ENCODE results near the gene KCNG2. TPM values are rescaled to one million over a fixed set of nuclear protein-coding genes. Genes with fewer than 3 reads are reported as not detected.

The KCNG2 gene
- total and polyA plus RNA-seq, 2 of the 8 experiments (the other 6 are each of a cell fraction or from before 2014, with no cell fraction given): 0.19 to 0.74 TPM

DNA sequence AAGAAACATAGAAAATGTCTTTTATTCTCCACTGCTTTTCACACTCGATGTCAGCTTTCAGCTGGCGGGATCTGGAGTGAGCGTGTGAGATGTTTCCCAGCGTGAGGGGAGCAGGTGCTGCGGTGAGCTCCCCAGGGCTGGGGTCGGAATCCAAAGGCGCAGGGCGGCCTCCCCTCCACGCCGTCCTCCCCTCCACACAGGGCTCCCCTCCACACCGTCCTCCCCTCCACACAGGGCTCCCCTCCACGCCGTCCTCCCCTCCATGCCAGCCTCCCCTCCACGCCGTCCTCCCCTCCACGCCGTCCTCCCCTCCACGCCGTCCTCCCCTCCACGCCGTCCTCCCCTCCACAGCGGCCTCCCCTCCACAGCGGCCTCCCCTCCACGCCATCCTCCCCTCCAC is 26.9 kb upstream of the KCNG2 start (continued):
- no peak for TF ChIP-seq TAF7 (optimal IDR thresholded peaks at IDR 0.05; ENCODE audit: borderline replicate concordance, low read depth, low read length)
- TF ChIP-seq, protein P1, sequence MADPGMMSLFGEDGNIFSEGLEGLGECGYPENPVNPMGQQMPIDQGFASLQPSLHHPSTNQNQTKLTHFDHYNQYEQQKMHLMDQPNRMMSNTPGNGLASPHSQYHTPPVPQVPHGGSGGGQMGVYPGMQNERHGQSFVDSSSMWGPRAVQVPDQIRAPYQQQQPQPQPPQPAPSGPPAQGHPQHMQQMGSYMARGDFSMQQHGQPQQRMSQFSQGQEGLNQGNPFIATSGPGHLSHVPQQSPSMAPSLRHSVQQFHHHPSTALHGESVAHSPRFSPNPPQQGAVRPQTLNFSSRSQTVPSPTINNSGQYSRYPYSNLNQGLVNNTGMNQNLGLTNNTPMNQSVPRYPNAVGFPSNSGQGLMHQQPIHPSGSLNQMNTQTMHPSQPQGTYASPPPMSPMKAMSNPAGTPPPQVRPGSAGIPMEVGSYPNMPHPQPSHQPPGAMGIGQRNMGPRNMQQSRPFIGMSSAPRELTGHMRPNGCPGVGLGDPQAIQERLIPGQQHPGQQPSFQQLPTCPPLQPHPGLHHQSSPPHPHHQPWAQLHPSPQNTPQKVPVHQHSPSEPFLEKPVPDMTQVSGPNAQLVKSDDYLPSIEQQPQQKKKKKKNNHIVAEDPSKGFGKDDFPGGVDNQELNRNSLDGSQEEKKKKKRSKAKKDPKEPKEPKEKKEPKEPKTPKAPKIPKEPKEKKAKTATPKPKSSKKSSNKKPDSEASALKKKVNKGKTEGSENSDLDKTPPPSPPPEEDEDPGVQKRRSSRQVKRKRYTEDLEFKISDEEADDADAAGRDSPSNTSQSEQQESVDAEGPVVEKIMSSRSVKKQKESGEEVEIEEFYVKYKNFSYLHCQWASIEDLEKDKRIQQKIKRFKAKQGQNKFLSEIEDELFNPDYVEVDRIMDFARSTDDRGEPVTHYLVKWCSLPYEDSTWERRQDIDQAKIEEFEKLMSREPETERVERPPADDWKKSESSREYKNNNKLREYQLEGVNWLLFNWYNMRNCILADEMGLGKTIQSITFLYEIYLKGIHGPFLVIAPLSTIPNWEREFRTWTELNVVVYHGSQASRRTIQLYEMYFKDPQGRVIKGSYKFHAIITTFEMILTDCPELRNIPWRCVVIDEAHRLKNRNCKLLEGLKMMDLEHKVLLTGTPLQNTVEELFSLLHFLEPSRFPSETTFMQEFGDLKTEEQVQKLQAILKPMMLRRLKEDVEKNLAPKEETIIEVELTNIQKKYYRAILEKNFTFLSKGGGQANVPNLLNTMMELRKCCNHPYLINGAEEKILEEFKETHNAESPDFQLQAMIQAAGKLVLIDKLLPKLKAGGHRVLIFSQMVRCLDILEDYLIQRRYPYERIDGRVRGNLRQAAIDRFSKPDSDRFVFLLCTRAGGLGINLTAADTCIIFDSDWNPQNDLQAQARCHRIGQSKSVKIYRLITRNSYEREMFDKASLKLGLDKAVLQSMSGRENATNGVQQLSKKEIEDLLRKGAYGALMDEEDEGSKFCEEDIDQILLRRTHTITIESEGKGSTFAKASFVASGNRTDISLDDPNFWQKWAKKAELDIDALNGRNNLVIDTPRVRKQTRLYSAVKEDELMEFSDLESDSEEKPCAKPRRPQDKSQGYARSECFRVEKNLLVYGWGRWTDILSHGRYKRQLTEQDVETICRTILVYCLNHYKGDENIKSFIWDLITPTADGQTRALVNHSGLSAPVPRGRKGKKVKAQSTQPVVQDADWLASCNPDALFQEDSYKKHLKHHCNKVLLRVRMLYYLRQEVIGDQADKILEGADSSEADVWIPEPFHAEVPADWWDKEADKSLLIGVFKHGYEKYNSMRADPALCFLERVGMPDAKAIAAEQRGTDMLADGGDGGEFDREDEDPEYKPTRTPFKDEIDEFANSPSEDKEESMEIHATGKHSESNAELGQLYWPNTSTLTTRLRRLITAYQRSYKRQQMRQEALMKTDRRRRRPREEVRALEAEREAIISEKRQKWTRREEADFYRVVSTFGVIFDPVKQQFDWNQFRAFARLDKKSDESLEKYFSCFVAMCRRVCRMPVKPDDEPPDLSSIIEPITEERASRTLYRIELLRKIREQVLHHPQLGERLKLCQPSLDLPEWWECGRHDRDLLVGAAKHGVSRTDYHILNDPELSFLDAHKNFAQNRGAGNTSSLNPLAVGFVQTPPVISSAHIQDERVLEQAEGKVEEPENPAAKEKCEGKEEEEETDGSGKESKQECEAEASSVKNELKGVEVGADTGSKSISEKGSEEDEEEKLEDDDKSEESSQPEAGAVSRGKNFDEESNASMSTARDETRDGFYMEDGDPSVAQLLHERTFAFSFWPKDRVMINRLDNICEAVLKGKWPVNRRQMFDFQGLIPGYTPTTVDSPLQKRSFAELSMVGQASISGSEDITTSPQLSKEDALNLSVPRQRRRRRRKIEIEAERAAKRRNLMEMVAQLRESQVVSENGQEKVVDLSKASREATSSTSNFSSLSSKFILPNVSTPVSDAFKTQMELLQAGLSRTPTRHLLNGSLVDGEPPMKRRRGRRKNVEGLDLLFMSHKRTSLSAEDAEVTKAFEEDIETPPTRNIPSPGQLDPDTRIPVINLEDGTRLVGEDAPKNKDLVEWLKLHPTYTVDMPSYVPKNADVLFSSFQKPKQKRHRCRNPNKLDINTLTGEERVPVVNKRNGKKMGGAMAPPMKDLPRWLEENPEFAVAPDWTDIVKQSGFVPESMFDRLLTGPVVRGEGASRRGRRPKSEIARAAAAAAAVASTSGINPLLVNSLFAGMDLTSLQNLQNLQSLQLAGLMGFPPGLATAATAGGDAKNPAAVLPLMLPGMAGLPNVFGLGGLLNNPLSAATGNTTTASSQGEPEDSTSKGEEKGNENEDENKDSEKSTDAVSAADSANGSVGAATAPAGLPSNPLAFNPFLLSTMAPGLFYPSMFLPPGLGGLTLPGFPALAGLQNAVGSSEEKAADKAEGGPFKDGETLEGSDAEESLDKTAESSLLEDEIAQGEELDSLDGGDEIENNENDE (IDR thresholded peaks at IDR 0.05; ENCODE audit: insufficient replicate concordance, low read length): no peak
- no peak for TF ChIP-seq ASH2L (IDR thresholded peaks at IDR 0.05; ENCODE audit: low read length)
- TF ChIP-seq, protein P2, sequence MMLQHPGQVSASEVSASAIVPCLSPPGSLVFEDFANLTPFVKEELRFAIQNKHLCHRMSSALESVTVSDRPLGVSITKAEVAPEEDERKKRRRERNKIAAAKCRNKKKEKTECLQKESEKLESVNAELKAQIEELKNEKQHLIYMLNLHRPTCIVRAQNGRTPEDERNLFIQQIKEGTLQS (IDR thresholded peaks at IDR 0.05; ENCODE audit: insufficient read depth, low read depth, low read length): no peak
- TF ChIP-seq TEAD4 (IDR thresholded peaks at IDR 0.05; ENCODE audit: low read depth, low read length): no peak
- TF ChIP-seq BCL11A (IDR thresholded peaks at IDR 0.05; ENCODE audit: low read depth in 2 of 2, low read length in 2 of 2): no peak

Measured in H1 (cell line).